K562 (cell line): Measurements from ENCODE around the gene TJP3. TPM values are rescaled to one million over a fixed set of nuclear protein-coding genes. Genes with fewer than 3 reads are reported as not detected.
A peak's percentile ranks its signal among the peaks of the same experiment; 100 is the strongest.

Experiments
- ATAC-seq: fragments of 200-7000 bp; cut with Tn5 transposase; 3 replicates; pipeline ENCODE4 v1.9.1; 2020; ENCODE audit warnings: moderate library complexity
- BruUV-seq: library from RNA; stranded (reverse); fragments of 400-500 nt; replicated peaks from 2 replicates; lab custom pipeline; 2021; lab: Mats Ljungman, UMichigan
- CTCF ChIA-PET: fragments of 300-600 bp; formaldehyde crosslinking; extraction: SDS; loops from one replicate; lab custom pipeline; 2021; ENCODE audit warnings: low intra/inter-chr PET ratio; lab: Yijun Ruan, JAX
- POLR2A ChIA-PET: fragments of 300-600, 350-650 bp; sonication (Branson Sonifier 250); formaldehyde crosslinking; extraction: SDS; loops from one replicate; lab custom pipeline; 2021; ENCODE audit warnings: antibody characterized with exemption, inconsistent platforms; lab: Yijun Ruan, JAX
- DNase-seq, 4 experiments: peaks; one replicate each; pipeline versions ENCODE4 v3.0.0 to v3.0.0-alpha.2; 2011 to 2018; ENCODE audit warnings: low spot score in 3 of 4, mixed read lengths in 3 of 4; ENCODE audit errors: extremely low read depth in 1 of 4
- FAIRE-seq: peaks from 2 replicates; lab custom pipeline; 2011; peaks lifted over from hg19 to GRCh38; lab: Jason Lieb, UNC
- H2AFZ ChIP-seq: 2 replicates; pipeline ENCODE4 v1.6.0; 2011; ENCODE audit warnings: low read depth, low read length, control low read depth, inconsistent platforms
- H3K27ac ChIP-seq: fragments of 200-600 bp; 3 replicates; pipeline ENCODE4 v1.8.0; 2011; ENCODE audit warnings: low read depth, mild to moderate bottlenecking, control low read depth, inconsistent platforms, low read length, moderate library complexity, mixed read lengths; ENCODE audit errors: extremely low read depth
- H3K27me3 ChIP-seq, 2 experiments: fragments of 300-600 bp in 1 of 2; 2 replicates in 1 of 2; 3 replicates in 1 of 2; pipeline versions ENCODE4 v1.6.0 to v1.8.0; 2011; ENCODE audit warnings: inconsistent platforms in 2 of 2, low read length in 2 of 2, mild to moderate bottlenecking in 1 of 2, mixed read lengths in 1 of 2, moderate library complexity in 1 of 2; ENCODE audit not compliant: control insufficient read depth in 2 of 2, insufficient read depth in 2 of 2
- H3K36me3 ChIP-seq: fragments of 300-600 bp; 3 replicates; pipeline ENCODE4 v1.8.0; 2011; ENCODE audit warnings: mild to moderate bottlenecking, low read length, inconsistent platforms; ENCODE audit not compliant: control insufficient read depth, insufficient read depth
- H3K4me1 ChIP-seq, 2 experiments: fragments of 200-600 bp in 1 of 2; replicated peaks in 1 of 2; 2 replicates in 1 of 2; 3 replicates in 1 of 2; pipeline versions ENCODE4 v1.5.1 to v1.8.0; 2011; ENCODE audit warnings: inconsistent platforms in 2 of 2, low read length in 2 of 2, mild to moderate bottlenecking in 1 of 2, mixed read lengths in 1 of 2, moderate library complexity in 1 of 2; ENCODE audit not compliant: control insufficient read depth in 2 of 2, insufficient read depth in 2 of 2
- H3K4me2 ChIP-seq: 2 replicates; pipeline ENCODE4 v1.6.1; 2011; ENCODE audit warnings: low read length, control low read depth, inconsistent platforms, mixed read lengths; ENCODE audit not compliant: insufficient read depth
- H3K4me3 ChIP-seq: fragments of 200-600 bp; sonication (generic), shearing (Covaris generic); 2 replicates; pipeline ENCODE4 v1.5.1; 2016; ENCODE audit warnings: control low read depth, inconsistent platforms
- H3K79me2 ChIP-seq: fragments of 200-600 bp; 3 replicates; pipeline ENCODE4 v1.8.0; 2011; ENCODE audit warnings: low read length, inconsistent platforms; ENCODE audit not compliant: control insufficient read depth, insufficient read depth
- H3K9ac ChIP-seq, 2 experiments: 2 replicates each; pipeline versions ENCODE4 v1.6.0 to v1.6.1; 2011; ENCODE audit warnings: low read depth in 2 of 2, low read length in 2 of 2, control low read depth in 1 of 2, inconsistent platforms in 1 of 2, mild to moderate bottlenecking in 1 of 2, mixed read lengths in 1 of 2; ENCODE audit not compliant: insufficient read depth in 1 of 2
- H3K9me1 ChIP-seq: one replicate; pipeline ENCODE4 v1.6.0; 2011; ENCODE audit warnings: inconsistent platforms, mild to moderate bottlenecking, low read length, moderate library complexity; ENCODE audit not compliant: control insufficient read depth, insufficient read depth
- H3K9me3 ChIP-seq: replicated peaks from 2 replicates; pipeline ENCODE4 v1.5.1; 2011; ENCODE audit warnings: low read depth, low read length, inconsistent platforms; ENCODE audit not compliant: control insufficient read depth, insufficient read depth
- H4K20me1 ChIP-seq: replicated peaks from 2 replicates; pipeline ENCODE4 v1.6.1; 2011; ENCODE audit warnings: low read length, inconsistent platforms, mixed read lengths; ENCODE audit not compliant: control insufficient read depth, insufficient read depth
- NCOA2 ChIP-seq, 2 experiments: fragments of 450-650 bp; IDR thresholded peaks; 2 replicates each; pipeline ENCODE4 v1.6.1; 2018; ENCODE audit warnings: mild to moderate bottlenecking in 2 of 2, moderate library complexity in 1 of 2; ENCODE audit not compliant: partially characterized antibody in 2 of 2
- RFX7 ChIP-seq: fragments of 250-450 bp; sonication (Bioruptor Pico); IDR thresholded peaks from 2 replicates; pipeline ENCODE4 v1.5.1; 2021; ENCODE audit warnings: mild to moderate bottlenecking
- SMAD2 ChIP-seq: fragments of 150-350 bp; IDR thresholded peaks from 2 replicates; pipeline ENCODE4 v1.6.1; 2014; ENCODE audit warnings: low read depth, mild to moderate bottlenecking, low read length
- WGBS: fragments of 100-300 bp; shearing (Covaris generic); methylation state at CpG from one replicate; pipeline ENCODE4 v1.1.6; 2016; ENCODE audit warnings: low coverage, mixed read lengths; ENCODE audit not compliant: insufficient coverage; ENCODE audit errors: missing lambda C conversion rate; 5-methylcytosine and 5-hydroxymethylcytosine counted together
- in situ Hi-C: fragments of 300-500 bp; cut with MboI; formaldehyde crosslinking; loops from 4 replicates; pipeline ENCODE4 v1.15.0; 2018; ENCODE audit warnings: inconsistent platforms, mixed read lengths
- intact Hi-C: fragments of 100-400 bp; cut with micrococcal nuclease; formaldehyde crosslinking; loops from 2 replicates; pipeline ENCODE4 v1.14.2; 2022
- polyA plus RNA-seq, 8 experiments: library from polyadenylated mRNA; depleted of rRNA in 4 of 8; stranded (reverse) in 5 of 8; unstranded in 3 of 8; fragments of >200 nt; fragmentation: Nextera tagmentation in 2 of 8; fragmentation: Illumina TruSeq in 1 of 8; extraction: Ambion mirVana in 2 of 8; extraction: Trizol in 1 of 8; gene quantifications; 2 replicates each; pipeline versions ENCODE4 v1.2.1 to v1.2.3, GENCODE V29; 2011 to 2014; ENCODE audit warnings: inconsistent platforms in 1 of 8, missing spikeins in 1 of 8
- total RNA-seq, 7 experiments: library from RNA; depleted of rRNA in 6 of 7; stranded (reverse); fragments of >200 nt in 6 of 7; fragmentation: Illumina TruSeq in 2 of 7; extraction: Trizol in 2 of 7; gene quantifications; 2 replicates each; pipeline versions ENCODE4 v1.2.1 to v1.2.3, GENCODE V29; 2011 to 2021; ENCODE audit warnings: low replicate concordance in 1 of 7

The TJP3 gene
- total and polyA plus RNA-seq, 9 of the 15 experiments (the other 6 are each of a cell fraction or from before 2014, with no cell fraction given), result 0.11 to 2.4 (median 0.57) TPM; not detected in 1

- Histone ChIP-seq H2AFZ (no peak overlapping the region), H3K9ac (peak overlapping the region in 1 of 2 experiments; percentile 38; a peak in 2 of 4 replicates), H3K4me2 (peak overlapping the region; percentile 53), H3K4me3 (no peak overlapping the region), H3K27ac (peak overlapping the region; percentile 50; the same call in 1 of the 3 replicates), H4K20me1 (peaks cover 19% of the 10 kb centered on the region), H3K79me2 (peaks cover 53% of the 10 kb centered on the region), H3K27me3 (no peaks in the 10 kb centered on the region), H3K9me1 (peaks cover 7% of the 10 kb centered on the region), H3K9me3 (no peaks in the 10 kb centered on the region; the same call in 1 of the 2 replicates), H3K4me1 (peaks cover 13 to 65% of the 10 kb centered on the region in 2 experiments), H3K36me3 (peaks cover 6% of the 10 kb centered on the region; the same call in 1 of the 3 replicates)
- no peak for DNase-seq
- TF ChIP-seq RFX7 (CRISPR knock-in tag) (no peak), SMAD2 (no peak), NCOA2 (IDR thresholded peaks at IDR 0.05; ENCODE audit: partially characterized antibody in 2 of 2) (no peak)
- in situ Hi-C loops, result no loop called here
- 60% methylated on average over 11 of the region's 12 CpGs for WGBS
- FAIRE-seq, result no peak
- no TSS peak for BruUV-seq
- ChIA-PET CTCF (no interaction called here), POLR2A (interaction anchor here (0.6 to 1.4 kb wide), 4 partner anchors 14 to 152 kb away, joined by 3 to 6 read pairs (median 3); no protein-coding TSS in a partner anchor)
- ATAC-seq, result peak; percentile 18
- intact Hi-C loops, result no loop called here
These were observed 9.7 kb upstream of the TJP3 start for GRCh38 chr19:3698386-3698950.
